ENCODE results near the gene SRGAP3.
"Not testable (repeated sequence)": the region's sequence is repeated elsewhere in the genome, so short reads cannot be mapped to it uniquely, and the experiment has no call there.

The SRGAP3 gene

GRCh38 chr3:9111866-9112265, 137.6 kb downstream of the SRGAP3 start:
- DNase-seq (ENCODE audit: low read depth), result no peak

GRCh38 chr3:9111417-9111816, 138.0 kb downstream of the SRGAP3 start:
- DNase-seq (ENCODE audit: low read depth), result no peak

GRCh38 chr3:9110802-9111201, 138.6 kb downstream of the SRGAP3 start:
- DNase-seq (ENCODE audit: low read depth), result no peak

GRCh38 chr3:9110316-9110715, 139.1 kb downstream of the SRGAP3 start:
- DNase-seq (ENCODE audit: low read depth), result no peak

GRCh38 chr3:9109568-9109914, 139.9 kb downstream of the SRGAP3 start:
- DNase-seq (ENCODE audit: low read depth), result no peak

GRCh38 chr3:9108876-9109567, 140.4 kb downstream of the SRGAP3 start:
- DNase-seq (ENCODE audit: low read depth), result no peak

GRCh38 chr3:9107738-9108137, 141.7 kb downstream of the SRGAP3 start:
- DNase-seq (ENCODE audit: low read depth), result no peak

- no peak for DNase-seq (ENCODE audit: low read depth)
These were observed 144.0 kb downstream of the SRGAP3 start for GRCh38 chr3:9105421-9105820.

GRCh38 chr3:9104121-9104520, 145.3 kb downstream of the SRGAP3 start:
- DNase-seq (ENCODE audit: low read depth), result no peak

GRCh38 chr3:9102240-9102981, 147.0 kb downstream of the SRGAP3 start:
- DNase-seq (ENCODE audit: low read depth), result no peak

- DNase-seq (ENCODE audit: low read depth), result no peak
These were observed 148.2 kb downstream of the SRGAP3 start for GRCh38 chr3:9101286-9101685.

- no peak for DNase-seq (ENCODE audit: low read depth)
These were observed 148.9 kb downstream of the SRGAP3 start for GRCh38 chr3:9100513-9100894.

- DNase-seq (ENCODE audit: low read depth), result no peak
These were observed 149.5 kb downstream of the SRGAP3 start for GRCh38 chr3:9099702-9100512.

GRCh38 chr3:9098716-9099675, 150.4 kb downstream of the SRGAP3 start:
- no peak for DNase-seq (ENCODE audit: low read depth)

- DNase-seq (ENCODE audit: low read depth), result no peak
These were observed 152.0 kb downstream of the SRGAP3 start for GRCh38 chr3:9097495-9097894.

- DNase-seq (ENCODE audit: low read depth), result no peak
These were observed 157.8 kb downstream of the SRGAP3 start for GRCh38 chr3:9091486-9092235.

GRCh38 chr3:9088441-9089353, 160.7 kb downstream of the SRGAP3 start:
- no peak for DNase-seq (ENCODE audit: low read depth)

- DNase-seq (ENCODE audit: low read depth), result no peak
These were observed 161.5 kb downstream of the SRGAP3 start for GRCh38 chr3:9087831-9088413.

GRCh38 chr3:9085428-9085827, 164.0 kb downstream of the SRGAP3 start:
- DNase-seq (ENCODE audit: low read depth), result not testable (repeated sequence)
